GM21367 (cell line): ENCODE data around the gene NPC1.

Source experiments
- ATAC-seq: cut with Tn5 transposase; IDR thresholded peaks from one replicate; pipeline ENCODE4 v1.9.1; 2021; ENCODE audit not compliant: unreplicated experiment

Gene NPC1

DNA sequence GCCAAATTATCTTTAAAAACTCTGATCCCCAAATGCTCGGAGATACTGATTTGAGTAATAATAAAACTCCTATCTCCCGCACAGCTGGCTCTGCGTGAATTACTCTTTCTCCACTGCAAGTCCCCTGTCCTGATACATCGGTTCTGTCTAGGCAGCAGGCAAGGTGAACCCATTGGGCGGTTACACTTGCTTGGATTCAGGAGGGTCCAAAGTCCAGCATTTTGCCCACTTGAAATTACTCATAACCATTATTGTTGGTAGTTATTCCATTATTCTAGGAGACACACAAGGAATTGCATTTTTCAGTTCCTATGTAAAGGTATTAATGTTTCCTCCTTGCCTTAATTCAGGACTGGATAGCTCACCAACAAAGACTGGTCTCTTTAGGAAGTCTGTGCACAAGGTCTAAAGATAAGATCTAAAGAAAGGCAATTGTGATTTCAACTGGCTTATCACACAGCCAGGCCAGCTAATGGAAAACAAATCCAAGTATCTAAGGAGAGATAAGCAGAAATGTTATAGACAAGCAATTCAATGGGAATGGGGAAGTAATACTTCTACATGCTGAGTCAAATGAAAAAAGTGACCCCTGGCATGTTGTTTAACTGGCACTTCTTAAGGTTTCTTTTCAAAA, 23.2 kb upstream of the NPC1 start:
- ATAC-seq: no peak

DNA sequence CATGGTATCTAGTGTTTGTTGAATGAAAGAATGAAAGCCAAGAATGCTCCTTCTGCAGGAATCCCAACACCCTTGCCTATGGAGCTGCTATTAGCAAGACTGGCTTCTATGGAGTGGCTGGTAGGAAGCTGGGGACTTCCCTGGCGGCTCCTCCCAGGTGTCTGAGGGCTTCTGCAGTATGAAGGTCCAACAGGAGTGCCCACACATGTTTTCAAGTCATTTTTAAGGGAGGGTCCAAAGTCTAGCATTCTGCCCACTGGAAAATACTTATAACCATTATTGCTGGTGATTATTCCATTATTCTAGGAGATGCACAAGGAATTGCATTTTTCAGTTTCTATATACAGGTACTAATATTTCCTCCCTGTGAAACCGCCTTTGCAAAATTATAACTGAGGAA, 21.9 kb upstream of the NPC1 start:
- ATAC-seq: no peak

DNA sequence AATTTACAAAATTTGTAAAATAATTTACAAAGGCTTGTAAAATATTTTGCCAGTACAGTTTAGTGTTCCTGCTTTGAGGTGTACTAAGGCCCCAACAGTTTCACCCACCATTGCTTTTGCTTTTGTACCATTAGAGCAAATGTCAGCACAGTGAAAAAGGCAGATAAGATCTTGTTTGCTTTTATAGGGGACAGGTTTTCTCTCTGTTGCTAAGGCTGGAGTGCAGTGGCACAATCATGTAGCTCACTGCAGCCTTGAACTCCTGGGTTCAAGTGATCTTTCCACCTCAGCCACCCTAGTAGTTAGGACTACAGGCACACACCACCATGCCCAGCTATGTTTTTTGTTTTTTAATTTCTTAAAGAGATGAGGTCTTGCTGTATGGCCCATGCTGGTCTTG, 19.6 kb upstream of the NPC1 start:
- ATAC-seq: no peak

DNA sequence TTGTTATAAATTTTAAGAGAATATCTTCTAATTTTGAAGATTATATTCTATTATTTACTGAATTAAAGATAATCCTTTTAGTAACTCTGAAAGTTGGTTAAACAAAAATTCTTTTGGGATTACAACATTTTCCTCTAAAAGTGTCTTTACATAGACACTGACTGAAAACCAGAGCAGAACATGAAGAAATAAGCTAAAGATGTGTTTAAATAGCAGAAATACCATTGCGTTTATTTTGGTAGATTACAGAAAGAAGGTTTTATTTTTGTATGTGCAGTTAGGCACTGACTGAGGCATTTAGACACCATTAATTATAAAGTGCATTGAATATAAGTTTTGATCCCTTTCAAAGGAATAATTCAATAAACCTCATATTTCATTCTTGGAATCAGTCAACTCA, 13.5 kb upstream of the NPC1 start:
- no peak for ATAC-seq

DNA sequence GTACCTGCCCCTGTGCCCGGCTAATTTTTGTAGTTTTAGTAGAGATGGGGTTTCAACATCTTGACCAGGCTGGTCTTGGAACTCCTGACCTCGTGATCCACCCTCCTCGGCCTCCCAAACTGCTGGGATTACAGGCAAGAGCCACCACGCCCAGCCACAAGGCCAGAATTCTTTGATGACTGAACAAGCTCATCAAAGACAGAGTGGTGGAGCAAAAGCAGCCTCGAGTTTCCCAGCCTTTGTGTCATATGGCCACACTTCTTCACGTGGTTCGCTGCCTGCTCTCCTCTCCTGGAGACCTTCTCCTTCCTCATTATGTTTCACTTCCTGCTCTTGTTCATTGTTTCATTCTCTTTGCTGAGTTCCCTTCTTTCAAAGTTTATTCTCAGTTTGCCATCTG, 9.9 kb upstream of the NPC1 start:
- ATAC-seq: no peak

DNA sequence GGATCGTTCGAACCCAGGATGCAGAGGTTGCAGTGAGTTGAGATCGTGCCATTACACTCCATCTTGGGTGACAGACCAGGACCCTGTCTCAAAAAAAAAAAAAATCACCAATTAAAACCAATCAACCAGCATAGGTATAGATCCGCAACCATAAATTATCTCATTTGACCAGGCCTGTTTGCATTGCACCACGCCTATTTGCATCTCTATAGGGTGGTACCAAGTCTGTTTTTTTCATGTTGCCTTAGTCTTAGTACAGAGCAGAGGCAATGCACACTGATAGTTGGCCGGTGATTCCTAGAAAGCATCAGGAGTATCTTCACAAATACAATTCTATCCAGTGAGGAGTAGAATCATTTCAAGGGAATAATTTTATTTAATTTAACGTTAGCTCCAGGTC, 9.3 kb upstream of the NPC1 start:
- ATAC-seq: no peak

DNA sequence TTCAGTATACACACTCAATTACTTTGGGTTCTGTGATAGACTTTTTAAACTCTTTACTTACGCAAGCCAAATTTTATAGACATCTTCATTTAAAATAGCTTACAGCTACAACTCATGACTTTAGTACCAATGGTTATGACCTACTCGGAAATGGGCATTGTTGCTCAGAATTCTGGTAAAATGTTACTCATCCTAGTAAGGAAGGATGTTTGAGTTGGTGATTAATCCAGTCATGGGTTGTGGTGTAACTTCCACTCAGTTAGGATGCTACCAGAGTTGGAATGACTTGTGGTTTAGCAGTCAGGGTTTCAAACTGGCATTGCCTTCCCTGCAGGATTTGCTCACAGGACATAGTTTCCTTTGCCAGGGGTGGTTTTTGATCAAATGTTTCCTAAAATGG, 7.4 kb upstream of the NPC1 start:
- ATAC-seq: no peak

DNA sequence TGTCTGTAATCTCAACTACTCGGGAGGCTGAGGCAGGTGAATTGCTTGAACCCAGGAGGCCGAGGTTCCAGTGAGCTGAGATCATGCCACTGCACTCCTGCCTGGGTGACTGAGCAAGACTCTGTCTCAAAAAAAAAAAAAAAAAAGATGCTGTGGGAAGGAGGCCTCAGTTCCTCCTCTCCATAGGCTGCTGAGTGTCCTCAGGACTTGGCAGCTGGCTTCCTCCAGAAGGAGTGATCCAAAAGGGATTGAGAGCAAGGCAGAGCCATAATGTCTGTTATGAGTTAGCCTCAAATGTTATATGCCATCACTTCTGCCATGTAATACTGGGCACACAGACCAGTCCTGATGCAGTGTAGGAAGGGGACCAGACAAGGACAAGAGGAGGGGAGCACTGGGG, 6.6 kb upstream of the NPC1 start:
- ATAC-seq: no peak

DNA sequence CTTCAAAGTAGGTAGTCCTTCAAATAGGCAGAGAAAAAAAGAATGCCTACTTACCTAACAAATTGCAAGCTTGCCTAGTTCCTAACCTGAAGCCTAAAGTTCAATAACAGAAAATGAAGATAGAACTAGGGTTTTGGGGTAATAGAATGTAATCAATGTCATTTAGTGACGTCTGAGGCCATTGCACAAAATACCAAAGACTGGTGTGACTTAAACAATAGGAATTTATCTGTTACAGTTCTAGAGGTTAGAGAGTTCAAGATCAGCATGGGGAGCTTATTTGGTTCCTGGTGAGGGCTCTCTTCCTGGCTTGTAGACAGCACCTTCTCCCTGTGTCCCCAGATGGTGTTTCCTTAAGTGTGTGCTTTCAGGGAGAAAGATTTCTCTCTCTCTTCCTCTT, 4.7 kb upstream of the NPC1 start:
- no peak for ATAC-seq

DNA sequence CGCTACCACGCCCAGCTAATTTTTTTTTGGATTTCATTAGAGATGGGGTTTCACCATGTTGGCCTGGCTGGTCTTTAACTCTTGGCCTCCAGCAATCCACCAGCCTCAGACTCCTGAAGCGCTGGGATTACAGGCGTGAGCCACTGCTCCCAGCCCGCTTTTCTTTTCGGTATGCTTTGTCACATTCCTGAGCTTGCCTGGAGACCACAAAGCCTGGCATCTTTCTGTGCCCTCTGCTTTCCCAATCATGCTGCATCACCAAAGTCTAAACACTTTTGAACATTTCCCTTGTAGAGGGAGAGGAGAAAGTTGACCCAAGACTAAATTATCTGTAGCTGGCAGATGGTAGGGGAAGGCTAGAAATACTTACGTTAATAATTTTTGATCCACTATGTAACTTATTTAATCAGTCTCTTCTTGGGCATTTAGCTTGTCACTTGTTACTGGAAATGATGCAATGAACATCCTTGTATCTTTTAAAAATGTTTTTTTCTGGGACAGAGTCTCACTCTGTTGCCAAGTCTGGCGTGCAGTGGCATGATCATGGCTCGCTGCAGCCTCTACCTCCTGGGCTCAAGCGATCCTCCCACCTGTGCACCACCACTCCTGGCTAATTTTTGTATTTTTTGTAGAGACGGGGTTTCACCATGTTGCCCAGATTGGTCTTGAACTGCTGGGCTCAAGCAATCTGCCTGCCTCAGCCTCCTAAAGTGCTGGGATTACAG, 2.7 kb upstream of the NPC1 start:
- ATAC-seq: no peak

DNA sequence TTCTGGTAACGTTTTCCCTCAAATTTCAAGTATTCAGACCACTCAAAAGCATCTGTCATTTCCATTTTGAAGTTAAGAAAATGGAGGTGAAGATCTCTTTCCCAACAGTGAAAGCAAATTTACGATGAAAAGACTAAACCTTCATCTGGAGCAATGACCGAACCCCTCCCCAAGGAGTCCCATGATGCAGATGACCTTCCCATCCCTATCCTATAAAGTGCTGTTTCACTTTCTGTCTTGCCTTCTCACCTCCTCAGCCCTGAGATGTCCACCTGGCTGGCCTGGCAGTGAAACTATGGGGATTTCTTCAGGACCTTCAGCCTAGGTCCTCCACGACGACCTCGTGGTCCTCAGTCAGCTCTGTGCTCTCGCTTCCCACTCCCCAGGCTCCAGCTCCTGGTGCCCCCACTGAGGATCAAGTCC, 925 bp upstream of the NPC1 start:
- ATAC-seq: no peak

DNA sequence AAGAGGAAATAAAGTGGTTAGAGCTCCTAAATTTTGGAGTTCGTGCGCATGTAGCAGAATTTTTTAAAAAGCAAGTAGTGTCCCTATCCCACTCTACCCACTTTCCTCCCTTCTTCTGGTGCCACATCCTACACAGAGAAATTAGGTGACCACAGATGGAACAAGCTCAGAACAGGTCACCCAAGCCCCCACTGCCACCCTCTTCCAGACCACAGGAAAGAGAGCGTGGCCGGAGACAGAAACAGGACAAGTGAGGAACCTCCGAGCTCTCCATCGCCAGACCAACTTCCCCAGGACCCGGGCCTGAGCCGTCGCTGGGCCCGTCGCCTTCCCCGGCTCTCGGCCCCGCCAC, 433 bp downstream of the NPC1 start:
- peak; percentile 18 for ATAC-seq

DNA sequence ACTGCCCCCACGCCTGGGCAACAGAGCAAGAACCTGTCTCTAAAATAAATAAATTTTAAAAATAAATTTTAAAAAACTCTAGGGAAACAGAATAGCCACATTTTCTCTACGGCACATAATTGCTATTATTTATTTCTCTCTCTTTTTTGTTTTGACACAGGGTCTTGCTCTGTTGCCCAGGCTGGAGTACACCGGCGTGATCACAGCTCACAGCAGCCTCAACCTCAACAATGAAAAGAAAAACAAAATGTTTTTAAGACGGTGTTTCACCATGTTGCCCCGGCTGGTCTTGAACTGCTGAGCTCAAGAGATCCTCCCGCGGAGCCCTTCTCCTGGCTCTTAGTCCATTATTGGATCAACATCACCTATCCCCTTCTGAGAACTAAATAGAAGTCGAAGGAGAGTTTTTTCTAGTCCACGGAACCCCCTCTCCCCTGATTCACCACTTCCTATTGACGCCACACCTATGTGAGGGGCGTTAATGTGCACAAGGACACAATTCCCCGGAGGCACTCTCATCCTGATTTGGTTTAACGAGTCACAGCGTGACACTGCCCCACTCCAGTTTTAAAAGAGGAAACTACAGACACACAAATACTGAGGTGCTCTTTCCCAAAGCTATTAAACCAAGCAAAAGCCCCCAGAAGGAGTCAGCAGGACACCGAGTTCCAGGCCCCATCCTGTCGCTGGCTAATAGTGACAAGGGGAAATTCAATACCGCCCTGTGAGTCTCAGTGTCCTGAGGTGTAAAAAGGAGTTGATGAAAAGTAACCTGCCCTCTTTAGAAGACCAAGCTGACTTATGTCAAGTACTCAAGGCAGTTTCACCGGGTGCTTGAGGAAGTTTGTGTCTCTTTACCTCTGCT, 1.1 kb downstream of the NPC1 start:
- ATAC-seq: no peak

DNA sequence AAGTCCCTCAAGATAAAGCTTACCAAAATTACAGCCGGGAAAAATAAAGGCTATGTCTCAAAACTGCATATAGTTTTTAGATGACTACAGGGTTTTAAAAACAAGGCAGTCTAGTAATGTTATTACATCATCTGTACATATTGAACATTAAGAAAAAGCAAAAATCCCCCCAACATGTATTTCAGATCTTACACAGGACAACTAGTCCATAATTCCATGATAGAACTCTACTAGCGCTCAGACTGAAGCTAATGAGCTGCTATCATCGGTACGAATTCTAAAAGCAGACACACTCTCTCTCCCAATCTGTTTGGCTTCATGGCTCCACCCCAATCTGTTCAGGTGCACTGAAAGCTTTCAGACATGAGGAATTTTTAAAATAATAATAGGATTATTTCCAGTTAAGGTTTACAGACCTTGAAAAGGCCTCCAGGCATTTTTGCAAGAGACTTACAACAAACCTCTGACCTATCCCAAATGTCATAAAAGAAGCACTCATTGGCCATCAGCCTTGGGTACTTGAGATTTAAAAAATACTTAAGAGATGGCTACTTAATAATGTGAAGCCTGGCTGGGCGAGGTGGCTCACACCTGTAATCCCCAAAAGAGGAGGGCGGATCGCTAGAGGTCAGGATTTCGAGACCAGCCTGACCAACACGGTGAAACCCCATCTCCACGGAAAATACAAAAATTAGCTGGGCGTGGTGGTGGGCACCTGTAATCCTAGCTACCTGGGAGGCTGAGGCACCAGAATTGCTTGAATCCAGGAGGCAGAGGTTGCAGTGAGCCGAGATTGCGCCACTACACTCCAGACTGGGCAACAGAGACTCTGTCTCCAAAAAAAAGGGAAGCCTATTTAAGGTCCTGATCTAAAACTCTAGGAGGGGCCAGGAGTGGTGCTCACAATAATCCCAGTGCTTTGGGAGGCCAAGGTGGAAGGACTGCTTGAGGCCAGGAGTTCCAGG, 2.0 kb downstream of the NPC1 start:
- ATAC-seq: no peak

DNA sequence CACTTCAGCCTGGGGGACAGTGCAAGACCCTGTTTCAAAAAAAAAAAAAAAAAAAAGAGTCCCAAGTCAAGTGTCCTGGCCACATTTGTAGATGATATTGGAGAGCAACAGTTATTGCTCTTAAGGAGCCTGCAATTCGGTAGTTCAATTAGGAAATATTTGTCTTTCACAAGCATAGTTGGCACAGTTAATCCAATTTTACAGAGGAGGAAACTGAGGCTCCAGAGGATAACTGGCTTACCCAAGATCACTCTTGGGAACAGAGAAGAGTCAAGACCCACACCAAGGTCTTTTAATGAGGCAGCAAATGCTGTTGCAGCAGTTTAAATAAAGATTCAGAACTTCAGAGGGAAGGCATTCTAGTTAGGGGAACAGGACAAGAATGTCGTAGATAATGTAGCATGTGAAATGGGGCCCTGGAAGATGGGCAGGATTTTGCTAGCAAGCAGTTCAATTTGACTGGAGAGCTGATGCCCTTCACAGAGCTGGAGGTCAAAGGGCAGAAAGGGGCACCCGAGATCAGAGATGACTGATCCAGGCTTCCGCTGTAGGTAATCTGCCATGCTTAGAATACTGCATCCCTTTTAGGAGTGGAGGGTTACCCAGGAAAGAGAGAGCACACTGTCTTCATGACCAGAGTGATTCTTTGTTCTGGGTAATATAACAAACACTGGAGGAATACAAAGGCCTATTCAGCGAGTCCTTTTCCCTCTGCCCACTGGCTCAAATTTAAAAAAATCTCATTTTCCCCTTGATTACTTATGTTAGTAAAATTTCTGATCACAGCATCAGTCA, 3.0 kb downstream of the NPC1 start:
- ATAC-seq: no peak

DNA sequence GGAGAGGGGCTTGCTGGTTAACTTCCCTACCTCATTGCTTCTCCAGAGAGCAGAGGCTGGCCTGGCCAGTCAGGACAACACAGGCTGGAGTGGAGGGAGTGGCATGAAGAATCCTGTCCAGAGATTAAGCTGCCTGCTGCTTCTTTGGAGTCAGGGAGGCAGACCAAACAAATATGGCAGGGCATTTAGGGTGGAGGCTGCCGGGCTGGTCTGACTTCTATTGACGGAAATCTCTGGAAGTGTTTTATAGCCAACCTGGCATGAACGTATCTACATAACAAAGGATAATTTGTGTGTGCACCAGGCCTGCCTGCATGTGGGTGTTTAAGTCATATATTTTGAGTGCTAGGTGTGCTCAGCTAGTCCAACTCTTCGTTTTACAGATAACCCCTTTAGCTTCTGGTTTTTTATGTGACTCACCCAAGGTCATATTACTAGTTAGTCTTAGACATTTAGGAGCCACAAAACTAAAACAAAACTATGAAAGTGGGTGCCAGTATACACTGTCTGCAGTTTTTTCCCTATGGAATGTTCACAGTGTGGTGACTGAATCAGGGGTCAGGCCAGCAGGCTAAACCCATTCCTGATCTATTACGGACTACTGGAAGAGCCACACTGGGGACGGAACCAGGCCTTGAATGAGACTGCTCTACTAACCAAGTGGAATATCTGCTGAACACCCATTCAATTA, 5.5 kb downstream of the NPC1 start:
- ATAC-seq: no peak

DNA sequence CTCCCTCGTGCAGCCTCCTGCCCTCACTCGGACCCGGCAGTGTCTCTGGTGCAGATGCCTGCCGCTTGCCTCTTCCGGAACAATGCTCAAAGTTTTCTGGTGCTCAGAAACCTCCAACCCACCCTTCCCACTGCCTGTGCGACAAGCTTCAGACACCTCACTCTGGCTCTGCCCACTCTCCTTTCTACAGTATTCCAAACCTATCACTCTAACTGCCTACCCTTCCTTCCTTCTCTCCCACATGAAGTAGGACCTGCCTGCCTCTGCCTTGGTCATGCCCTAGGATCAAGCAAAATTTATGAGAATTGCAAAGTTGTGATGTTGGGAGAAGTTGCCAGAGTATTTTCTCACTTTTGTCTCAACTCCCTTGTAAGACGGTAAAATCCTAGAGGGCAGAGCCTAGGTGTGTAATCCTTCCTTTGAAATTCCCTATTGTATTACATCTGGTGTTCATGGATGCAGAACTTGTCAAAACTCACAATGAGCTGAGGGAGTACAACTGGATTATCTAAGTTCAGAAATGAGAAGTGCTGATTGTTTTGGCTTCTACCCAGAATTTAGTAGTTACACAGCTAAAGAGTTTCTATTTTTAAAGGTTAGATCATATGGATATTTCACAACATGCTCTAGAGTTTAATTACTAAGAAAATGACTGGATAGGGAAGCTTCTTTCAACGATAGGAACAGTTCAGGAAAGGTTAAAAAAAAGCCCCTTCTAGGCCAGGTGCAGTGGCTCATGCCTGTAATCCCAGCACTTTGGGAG, 7.2 kb downstream of the NPC1 start:
- no peak for ATAC-seq

DNA sequence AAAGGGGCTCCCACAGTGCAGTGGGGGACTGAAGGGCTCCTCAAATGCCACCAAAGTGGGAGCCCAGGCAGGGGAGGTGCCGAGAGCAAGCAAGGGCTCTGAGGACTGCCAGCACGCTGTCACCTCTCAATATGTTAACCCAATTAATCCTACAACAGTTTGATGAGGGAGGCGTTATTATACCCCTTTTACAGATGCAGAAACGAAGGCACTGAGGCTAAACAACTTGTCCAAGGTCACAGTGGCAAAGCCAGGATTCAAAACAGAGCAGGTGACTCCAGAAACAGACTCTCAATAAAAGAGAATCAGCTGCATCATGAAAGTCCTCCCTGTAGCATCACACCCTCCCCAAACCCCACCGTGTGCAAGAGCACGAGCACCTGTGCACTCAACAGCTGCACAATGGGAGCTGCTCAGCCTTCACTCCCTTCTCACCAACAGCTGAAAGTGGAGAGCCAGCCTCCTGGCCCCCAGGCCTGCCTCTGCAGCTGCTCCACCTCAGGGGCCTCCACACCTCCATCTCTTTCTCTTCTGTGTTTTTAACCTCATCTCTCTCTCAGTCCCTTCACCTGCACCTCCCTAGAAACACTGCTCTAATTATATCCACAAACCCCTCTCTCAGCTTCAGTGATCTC, 8.1 kb downstream of the NPC1 start:
- no peak for ATAC-seq
